A673 (cell line): ENCODE results near the gene COL11A1. TPM values are rescaled to one million over a fixed set of nuclear protein-coding genes. Genes with fewer than 3 reads are reported as not detected.

Experiments used
- BruUV-seq: library from RNA; stranded (reverse); fragments of 400-500 nt; replicated peaks from 2 replicates; lab custom pipeline; 2021; lab: Mats Ljungman, UMichigan
- CTCF ChIA-PET: fragments of 300-600 bp; sonication (Branson Sonifier 250); formaldehyde crosslinking; loops from one replicate; lab custom pipeline; 2022; ENCODE audit warnings: antibody characterized with exemption; lab: Charles Lee
- POLR2A ChIA-PET: fragments of 300-600 bp; sonication (Branson Sonifier 250); formaldehyde crosslinking; loops from one replicate; lab custom pipeline; 2022; ENCODE audit warnings: antibody characterized with exemption; ENCODE audit not compliant: low non-redundant PET; lab: Charles Lee
- DNase-seq: peaks from one replicate; pipeline ENCODE4 v3.0.0-alpha.2; 2015; ENCODE audit warnings: low spot score
- H3K27ac ChIP-seq: fragments of 200-600 bp; sonication (generic); 2 replicates; pipeline ENCODE4 v1.5.1; 2016; ENCODE audit warnings: mixed run types, low read depth, mild to moderate bottlenecking, mixed read lengths, antibody characterized with exemption, low read length; ENCODE audit not compliant: poor library complexity, severe bottlenecking
- H3K27me3 ChIP-seq: fragments of 200-600 bp; sonication (generic); replicated peaks from 2 replicates; pipeline ENCODE4 v1.6.1; 2017; ENCODE audit warnings: mixed run types, low read depth, mild to moderate bottlenecking, mixed read lengths, antibody characterized with exemption, low read length; ENCODE audit not compliant: insufficient read depth, poor library complexity
- H3K36me3 ChIP-seq: fragments of 200-600 bp; sonication (generic); 2 replicates; pipeline ENCODE4 v1.6.1; 2016; ENCODE audit warnings: mixed run types, mild to moderate bottlenecking, mixed read lengths, antibody characterized with exemption, low read length; ENCODE audit not compliant: insufficient read depth, poor library complexity, severe bottlenecking
- H3K4me1 ChIP-seq: fragments of 200-600 bp; sonication (generic); 2 replicates; pipeline ENCODE4 v1.6.1; 2017; ENCODE audit warnings: mixed run types, mild to moderate bottlenecking, mixed read lengths, antibody characterized with exemption, low read length; ENCODE audit not compliant: insufficient read depth, poor library complexity, severe bottlenecking
- H3K4me3 ChIP-seq: fragments of 200-600 bp; sonication (generic); 2 replicates; pipeline ENCODE4 v1.5.1; 2016; ENCODE audit warnings: low read depth, mixed run types, mild to moderate bottlenecking, mixed read lengths, low read length; ENCODE audit not compliant: poor library complexity, severe bottlenecking
- H3K9me3 ChIP-seq: fragments of 200-600 bp; sonication (generic); 2 replicates; pipeline ENCODE4 v1.6.1; 2016; ENCODE audit warnings: mixed run types, low read depth, mild to moderate bottlenecking, mixed read lengths, antibody characterized with exemption, low read length; ENCODE audit not compliant: poor library complexity, severe bottlenecking
- EZH2 ChIP-seq: fragments of 200-600 bp; sonication (generic); IDR thresholded peaks from 2 replicates; pipeline ENCODE4 v1.6.1; 2017; ENCODE audit warnings: borderline replicate concordance, low read depth, mild to moderate bottlenecking, mixed read lengths, antibody characterized with exemption, low read length; ENCODE audit not compliant: poor library complexity, severe bottlenecking
- intact Hi-C: fragments of 100-400 bp; cut with micrococcal nuclease; formaldehyde crosslinking; loops from one replicate; pipeline ENCODE4 v1.10.0; 2022; ENCODE audit not compliant: unreplicated experiment
- total RNA-seq: library from RNA; stranded (reverse); gene quantifications from 2 replicates; pipeline ENCODE4 v1.2.3, GENCODE V29; 2021
- TF ChIP-seq, protein P1 (sequence below): fragments of 300-800, 200-600 bp; sonication (generic); conservative IDR thresholded peaks from 2 replicates; pipeline ENCODE4 v1.5.1; 2017; ENCODE audit warnings: low read depth, mild to moderate bottlenecking, antibody characterized with exemption, low read length, moderate library complexity, mixed read lengths

The COL11A1 gene
- total RNA-seq, 1 experiment from 2014 or later = 0.37 TPM

- Histone ChIP-seq H3K4me1 (no peaks in the 10 kb centered on the region), H3K4me3 (no peak overlapping the region), H3K27me3 (no peaks in the 10 kb centered on the region), H3K36me3 (no peaks in the 10 kb centered on the region), H3K27ac (no peak overlapping the region), H3K9me3 (no peaks in the 10 kb centered on the region)
- no peak for DNase-seq
- intact Hi-C loops = loop anchor here (10.0 kb wide), 1 partner anchor 1457 kb away; no protein-coding TSS in a partner anchor
- BruUV-seq = no TSS peak
- TF ChIP-seq, protein P1, sequence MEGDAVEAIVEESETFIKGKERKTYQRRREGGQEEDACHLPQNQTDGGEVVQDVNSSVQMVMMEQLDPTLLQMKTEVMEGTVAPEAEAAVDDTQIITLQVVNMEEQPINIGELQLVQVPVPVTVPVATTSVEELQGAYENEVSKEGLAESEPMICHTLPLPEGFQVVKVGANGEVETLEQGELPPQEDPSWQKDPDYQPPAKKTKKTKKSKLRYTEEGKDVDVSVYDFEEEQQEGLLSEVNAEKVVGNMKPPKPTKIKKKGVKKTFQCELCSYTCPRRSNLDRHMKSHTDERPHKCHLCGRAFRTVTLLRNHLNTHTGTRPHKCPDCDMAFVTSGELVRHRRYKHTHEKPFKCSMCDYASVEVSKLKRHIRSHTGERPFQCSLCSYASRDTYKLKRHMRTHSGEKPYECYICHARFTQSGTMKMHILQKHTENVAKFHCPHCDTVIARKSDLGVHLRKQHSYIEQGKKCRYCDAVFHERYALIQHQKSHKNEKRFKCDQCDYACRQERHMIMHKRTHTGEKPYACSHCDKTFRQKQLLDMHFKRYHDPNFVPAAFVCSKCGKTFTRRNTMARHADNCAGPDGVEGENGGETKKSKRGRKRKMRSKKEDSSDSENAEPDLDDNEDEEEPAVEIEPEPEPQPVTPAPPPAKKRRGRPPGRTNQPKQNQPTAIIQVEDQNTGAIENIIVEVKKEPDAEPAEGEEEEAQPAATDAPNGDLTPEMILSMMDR = no peak
- ChIA-PET CTCF (interaction anchor here (1.0 kb wide), 1 partner anchor 9 kb away, joined by 3 read pairs; no protein-coding TSS in a partner anchor), POLR2A (no interaction called here)
These were observed 146.8 kb downstream of the COL11A1 start for GRCh38 chr1:102961549-102961948.

DNA sequence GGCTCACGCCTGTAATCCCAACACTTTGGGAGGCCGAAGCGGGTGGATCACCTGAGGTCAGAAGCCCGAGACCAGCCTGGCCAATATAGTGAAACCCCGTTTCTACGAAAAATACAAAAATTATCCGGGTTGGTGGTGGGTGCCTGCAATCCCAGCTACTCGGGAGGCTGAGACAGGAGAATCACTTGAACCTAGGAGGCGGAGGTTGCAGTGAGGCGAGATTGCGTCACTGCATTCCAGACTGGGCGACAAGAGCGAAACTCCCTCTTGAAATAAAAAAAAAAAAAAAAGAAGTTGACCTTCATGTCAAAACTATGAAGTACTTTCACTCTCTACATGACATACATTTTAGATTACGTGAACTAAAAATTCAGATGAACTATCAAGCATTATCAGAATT lies 153.7 kb downstream of the COL11A1 start:
- CTCF ChIA-PET = no interaction called here
- no peak for DNase-seq

GRCh38 chr1:102952400-102952799 lies 155.9 kb downstream of the COL11A1 start:
- TF ChIP-seq, protein P1 = no peak
- no peak for TF ChIP-seq EZH2
- Histone ChIP-seq H3K9me3 (no peaks in the 10 kb centered on the region), H3K4me1 (no peaks in the 10 kb centered on the region), H3K27ac (no peak overlapping the region), H3K4me3 (no peak overlapping the region), H3K36me3 (no peaks in the 10 kb centered on the region), H3K27me3 (no peaks in the 10 kb centered on the region)
- BruUV-seq = no TSS peak
- intact Hi-C loops = no loop called here
- ChIA-PET CTCF (no interaction called here), POLR2A (no interaction called here)
- DNase-seq = no peak

More for the DNA sequence above, 153.7 kb downstream of the COL11A1 start:
- Histone ChIP-seq H3K9me3 (no peaks in the 10 kb centered on the region), H3K4me3 (no peak overlapping the region), H3K36me3 (no peaks in the 10 kb centered on the region), H3K4me1 (no peaks in the 10 kb centered on the region), H3K27me3 (no peaks in the 10 kb centered on the region), H3K27ac (no peak overlapping the region)
- TF ChIP-seq, protein P1 = no peak
- no peak for TF ChIP-seq EZH2
- POLR2A ChIA-PET = no interaction called here
- BruUV-seq = no TSS peak
- intact Hi-C loops = no loop called here
